GM23338 (cell line): ENCODE data around the gene MGAT3. TPM values are rescaled to one million over a fixed set of nuclear protein-coding genes. Genes with fewer than 3 reads are reported as not detected.

ENCODE experiments used
- ATAC-seq: fragments of 200-7000 bp; cut with Tn5 transposase; 3 replicates; pipeline ENCODE4 v1.9.1; 2020
- DNase-seq: peaks from one replicate; pipeline ENCODE4 v3.0.0-alpha.2; 2015; ENCODE audit warnings: low spot score
- H2AFZ ChIP-seq: fragments of 200-600 bp; sonication (generic); 2 replicates; pipeline ENCODE4 v1.8.0; 2016; ENCODE audit warnings: antibody characterized with exemption, mild to moderate bottlenecking, moderate library complexity
- H3F3A ChIP-seq: fragments of 200-600 bp; sonication (generic); replicated peaks from 2 replicates; pipeline ENCODE4 v1.8.0; 2017; ENCODE audit warnings: antibody characterized with exemption, mixed run types, low read depth
- H3K27ac ChIP-seq: fragments of 200-600 bp; sonication (generic); 2 replicates; pipeline ENCODE4 v1.6.1; 2016; ENCODE audit warnings: low read depth
- H3K27me3 ChIP-seq: fragments of 200-600 bp; sonication (generic); 2 replicates; pipeline ENCODE4 v1.8.0; 2016; ENCODE audit warnings: mild to moderate bottlenecking, mixed run types, moderate library complexity; ENCODE audit not compliant: insufficient read depth
- H3K36me3 ChIP-seq: fragments of 200-600 bp; sonication (generic); 2 replicates; pipeline ENCODE4 v1.8.0; 2016; ENCODE audit warnings: mild to moderate bottlenecking; ENCODE audit not compliant: insufficient read depth
- H3K4me1 ChIP-seq: fragments of 200-600 bp; sonication (generic); 2 replicates; pipeline ENCODE4 v1.8.0; 2016; ENCODE audit warnings: mild to moderate bottlenecking, moderate library complexity; ENCODE audit not compliant: insufficient read depth
- H3K4me2 ChIP-seq: fragments of 200-600 bp; sonication (generic); 2 replicates; pipeline ENCODE4 v1.7.1; 2017; ENCODE audit warnings: mixed run types
- H3K4me3 ChIP-seq: fragments of 200-600 bp; sonication (generic); 2 replicates; pipeline ENCODE4 v1.6.1; 2016; ENCODE audit warnings: mixed run types
- H3K79me2 ChIP-seq: fragments of 200-600 bp; sonication (generic); replicated peaks from 2 replicates; pipeline ENCODE4 v1.8.0; 2017; ENCODE audit warnings: mild to moderate bottlenecking; ENCODE audit not compliant: insufficient read depth
- H3K9me2 ChIP-seq: fragments of 200-600 bp; sonication (generic); 2 replicates; pipeline ENCODE4 v1.8.0; 2017; ENCODE audit not compliant: insufficient read depth
- H4K20me1 ChIP-seq: fragments of 200-600 bp; sonication (generic); replicated peaks from 2 replicates; pipeline ENCODE4 v1.8.0; 2017; ENCODE audit warnings: mild to moderate bottlenecking; ENCODE audit not compliant: insufficient read depth
- H3K27ac Mint-ChIP-seq: 2 replicates; pipeline ENCODE4 v1.8.0; 2020; ENCODE audit warnings: inconsistent platforms, mild to moderate bottlenecking, moderate library complexity, mixed read lengths
- H3K27me3 Mint-ChIP-seq: 3 replicates; pipeline ENCODE4 v1.8.0; 2022; ENCODE audit warnings: low read depth, mild to moderate bottlenecking, moderate library complexity, mixed read lengths, inconsistent platforms; ENCODE audit not compliant: insufficient read depth, poor library complexity
- H3K36me3 Mint-ChIP-seq: 3 replicates; pipeline ENCODE4 v1.8.0; 2021; ENCODE audit warnings: low read depth, mild to moderate bottlenecking, inconsistent platforms, moderate library complexity, mixed read lengths
- H3K4me1 Mint-ChIP-seq: 3 replicates; pipeline ENCODE4 v1.8.0; 2020; ENCODE audit warnings: mild to moderate bottlenecking, inconsistent platforms, mixed read lengths
- H3K4me3 Mint-ChIP-seq: 3 replicates; pipeline ENCODE4 v1.8.0; 2021; ENCODE audit warnings: moderate library complexity, mild to moderate bottlenecking, inconsistent platforms, mixed read lengths
- H3K9me3 Mint-ChIP-seq: 3 replicates; pipeline ENCODE4 v1.8.0; 2020; ENCODE audit warnings: moderate library complexity, mild to moderate bottlenecking, inconsistent platforms, mixed read lengths
- CREB1 ChIP-seq: fragments of 250-450 bp; sonication (Bioruptor Pico); IDR thresholded peaks from 2 replicates; pipeline ENCODE4 v1.5.0; 2020; ENCODE audit warnings: low read depth, mild to moderate bottlenecking, moderate library complexity
- CTCF ChIP-seq, 2 experiments: fragments of 200-600 bp in 1 of 2; sonication (generic) in 1 of 2; conservative IDR thresholded peaks; 2 replicates each; pipeline versions ENCODE4 v1.5.1 to v1.6.1; 2016 to 2017; ENCODE audit warnings: antibody characterized with exemption in 2 of 2, low read depth in 2 of 2, mild to moderate bottlenecking in 2 of 2, moderate library complexity in 1 of 2
- ETS1 ChIP-seq: IDR thresholded peaks from 2 replicates; pipeline ENCODE4 v1.6.1; 2016; ENCODE audit warnings: antibody characterized with exemption
- EZH2 ChIP-seq: fragments of 200-600 bp; sonication (generic); IDR thresholded peaks from one replicate; pipeline ENCODE4 v1.8.0; 2017; ENCODE audit warnings: antibody characterized with exemption, mild to moderate bottlenecking, low read depth; ENCODE audit not compliant: unreplicated experiment
- JUNB ChIP-seq: IDR thresholded peaks from one replicate; pipeline ENCODE4 v1.6.1; 2016; ENCODE audit warnings: antibody characterized with exemption; ENCODE audit not compliant: unreplicated experiment
- NANOG ChIP-seq: IDR thresholded peaks from 2 replicates; pipeline ENCODE4 v1.6.1; 2016; ENCODE audit warnings: antibody characterized with exemption, borderline replicate concordance
- POLR2AphosphoS5 ChIP-seq: IDR thresholded peaks from 2 replicates; pipeline ENCODE4 v1.6.1; 2016; ENCODE audit warnings: antibody characterized with exemption, low read depth
- STAT1 ChIP-seq: IDR thresholded peaks from one replicate; pipeline ENCODE4 v1.6.1; 2016; ENCODE audit warnings: antibody characterized with exemption; ENCODE audit not compliant: unreplicated experiment
- ZNF114 ChIP-seq: fragments of 250-450 bp; sonication (Bioruptor Pico); IDR thresholded peaks from 2 replicates; pipeline ENCODE4 v1.5.0; 2020; ENCODE audit warnings: mild to moderate bottlenecking, moderate library complexity
- ZNF331 ChIP-seq: fragments of 250-450 bp; sonication (Bioruptor Pico); IDR thresholded peaks from 2 replicates; pipeline ENCODE4 v1.5.0; 2020; ENCODE audit warnings: low read depth, mild to moderate bottlenecking, moderate library complexity
- ZNF462 ChIP-seq: fragments of 250-450 bp; sonication (Bioruptor Pico); IDR thresholded peaks from 2 replicates; pipeline ENCODE4 v1.5.0; 2020; ENCODE audit warnings: mild to moderate bottlenecking, moderate library complexity
- polyA plus RNA-seq: library from polyadenylated mRNA; unstranded; fragments of >200 nt; fragmentation: Nextera tagmentation; extraction: Ambion mirVana; gene quantifications from 2 replicates; pipeline ENCODE4 v1.2.1, GENCODE V29; 2016
- total RNA-seq: library from RNA; depleted of rRNA; stranded (reverse); fragments of >200 nt; shearing (Covaris generic); gene quantifications from 2 replicates; pipeline ENCODE4 v1.2.3, GENCODE V29; 2014

MGAT3 gene
- total and polyA plus RNA-seq, 2 experiments from 2014 or later, result 1.7 to 10.2 TPM

DNA sequence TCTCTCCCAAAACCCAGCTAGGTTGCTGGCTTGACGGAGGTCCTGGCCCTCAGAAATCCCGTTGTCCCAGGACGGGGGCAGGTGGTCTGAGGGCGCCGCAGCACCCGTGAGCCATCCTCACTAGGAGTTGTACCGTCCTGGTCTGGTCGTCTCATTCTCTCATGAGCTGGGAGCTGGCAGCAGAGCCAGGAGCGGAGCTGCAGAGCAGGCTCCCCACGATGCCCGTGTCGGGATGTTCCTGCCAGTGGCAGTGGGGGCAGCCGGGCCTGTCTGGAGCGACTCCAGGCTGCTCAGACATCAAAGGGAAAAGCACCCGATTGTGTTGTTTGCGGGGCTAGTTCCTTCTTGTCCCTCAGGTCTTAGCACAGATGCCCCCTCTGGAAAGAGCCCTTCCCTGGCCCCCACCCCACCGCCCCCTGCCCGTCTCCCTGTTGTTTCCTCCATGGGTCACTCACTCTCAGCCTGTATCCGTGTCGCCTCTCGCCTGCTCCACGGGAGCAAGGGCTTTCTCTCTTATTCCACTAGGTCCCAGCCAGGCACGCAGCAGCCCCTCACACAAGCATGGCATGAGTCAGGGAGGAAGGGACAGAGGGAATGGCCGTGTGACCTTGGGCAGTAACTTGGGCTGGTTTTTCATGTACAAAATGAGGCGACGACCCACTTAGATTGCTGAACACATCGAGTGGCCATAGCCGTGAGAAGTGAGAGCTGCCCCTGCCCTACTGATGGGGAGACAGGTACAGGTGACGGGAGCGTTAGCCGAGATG, 23.2 kb upstream of the MGAT3 start:
- Histone ChIP-seq H3K36me3 (no peaks in the 10 kb centered on the region), H3K4me1 (peaks cover 23% of the 10 kb centered on the region), H3F3A (0 out of 2 replicates have a peak, but pooled peaks cover 8% of the 10 kb centered on the region), H3K79me2 (no peaks in the 10 kb centered on the region), H3K4me2 (no peak overlapping the region), H2AFZ (no peak overlapping the region), H3K27ac (no peak overlapping the region), H3K9me2 (no peaks in the 10 kb centered on the region), H3K27me3 (no peaks in the 10 kb centered on the region), H4K20me1 (no peaks in the 10 kb centered on the region), H3K4me3 (no peak overlapping the region)
- ATAC-seq (no peak), DNase-seq (no peak)
- Mint-ChIP-seq H3K4me1 (peaks cover 30% of the 10 kb centered on the region), H3K27ac (no peak overlapping the region), H3K9me3 (no peaks in the 10 kb centered on the region), H3K27me3 (peaks cover 12% of the 10 kb centered on the region), H3K36me3 (peaks cover 11% of the 10 kb centered on the region; the same call in 2 of the 3 replicates), H3K4me3 (no peak overlapping the region)
- TF ChIP-seq ZNF462 (CRISPR knock-in tag), result no peak
- TF ChIP-seq CTCF (conservative IDR thresholded peaks at IDR 0.05; ENCODE audit: low read depth in 2 of 2), result no peak
- TF ChIP-seq ZNF331 (CRISPR knock-in tag), result no peak
- TF ChIP-seq EZH2, result no peak
- TF ChIP-seq POLR2AphosphoS5, result no peak
- no peak for TF ChIP-seq ZNF114
- TF ChIP-seq STAT1, result no peak
- no peak for TF ChIP-seq NANOG
- no peak for TF ChIP-seq CREB1
- TF ChIP-seq JUNB, result no peak
- TF ChIP-seq ETS1, result no peak
